Tibial nerve (tissue), 4 donors: ENCODE results near the gene CMTM6. TPM values are rescaled to one million over a fixed set of nuclear protein-coding genes. Genes with fewer than 3 reads are reported as not detected.

ENCODE experiments used
- DNase-seq, 2 donors: peaks; one replicate each; pipeline ENCODE4 v3.0.0-alpha.2; 2019; ENCODE audit warnings: low spot score in 2 of 2
- H3K27ac ChIP-seq, 4 donors: fragments of 200-600 bp; sonication (generic) in 3 of 4; one replicate each; pipeline ENCODE4 v1.5.1; 2017 to 2019; ENCODE audit warnings: mild to moderate bottlenecking in 1 of 4
- H3K27me3 ChIP-seq, 2 donors: fragments of 200-600 bp; sonication (generic) in 1 of 2; one replicate each; pipeline versions ENCODE4 v1.5.1 to v1.6.0; 2017 to 2019
- H3K36me3 ChIP-seq, 3 donors: fragments of 200-600 bp; sonication (generic); one replicate each; pipeline ENCODE4 v1.5.1; 2018 to 2019
- H3K4me1 ChIP-seq, 4 donors: fragments of 200-600 bp; sonication (generic) in 3 of 4; one replicate each; pipeline ENCODE4 v1.5.1; 2017 to 2019
- H3K4me3 ChIP-seq, 4 donors: fragments of 200-600 bp; sonication (generic) in 3 of 4; one replicate each; pipeline ENCODE4 v1.5.1; 2017 to 2019; ENCODE audit warnings: mild to moderate bottlenecking in 1 of 4, moderate library complexity in 1 of 4
- H3K9me3 ChIP-seq, 4 donors: fragments of 200-600 bp; sonication (generic) in 3 of 4; one replicate each; pipeline ENCODE4 v1.5.1; 2017 to 2019
- CTCF ChIP-seq, 5 experiments: fragments of 200-600 bp in 3 of 5; fragments of 450-650 bp in 2 of 5; sonication (generic) in 3 of 5; IDR thresholded peaks; one replicate each; pipeline ENCODE4 v1.5.1; 2016 to 2019; ENCODE audit warnings: antibody characterized with exemption in 5 of 5, mild to moderate bottlenecking in 3 of 5, moderate library complexity in 2 of 5
- EP300 ChIP-seq, 2 donors: sonication (generic); formaldehyde crosslinking; IDR thresholded peaks; one replicate each; pipeline ENCODE4 v1.6.1; 2017; ENCODE audit warnings: antibody characterized with exemption in 2 of 2, mild to moderate bottlenecking in 1 of 2
- POLR2A ChIP-seq, 2 donors: fragments of 450-650 bp; IDR thresholded peaks; one replicate each; pipeline ENCODE4 v1.6.1; 2017; ENCODE audit warnings: antibody characterized with exemption in 2 of 2, mild to moderate bottlenecking in 2 of 2, moderate library complexity in 2 of 2
- WGBS, 2 donors: methylation state at CpG; one replicate each; pipeline ENCODE4 v1.1.5; 2018; 5-methylcytosine and 5-hydroxymethylcytosine counted together
- total RNA-seq, 4 donors: library from RNA; depleted of rRNA; stranded (reverse); fragments of >200 nt; gene quantifications; one replicate each; pipeline ENCODE4 v1.1.0, GENCODE V29; 2016

The CMTM6 gene
- total RNA-seq, 4 donors from 2014 or later = 67.8 to 73.3 (median 70.6) TPM

- Histone ChIP-seq H3K27me3 (no peaks in the 10 kb centered on the region), H3K4me1 (peaks cover 0 to 11% (median 4%) of the 10 kb centered on the region in 4 donors), H3K27ac (no peak overlapping the region), H3K9me3 (no peaks in the 10 kb centered on the region), H3K36me3 (peaks cover 0 to 46% (median 4%) of the 10 kb centered on the region in 3 donors), H3K4me3 (no peak overlapping the region)
- no peak for TF ChIP-seq EP300 (IDR thresholded peaks at IDR 0.05)
- no peak for TF ChIP-seq POLR2A (IDR thresholded peaks at IDR 0.05)
- TF ChIP-seq CTCF (IDR thresholded peaks at IDR 0.05) = no peak
- WGBS, 2 donors = 83 to 88% methylated on average over 14 to 15 of the region's 15 CpGs
- DNase-seq = no peak
These were observed 46.8 kb downstream of the CMTM6 start for GRCh38 chr3:32455609-32456428.

- Histone ChIP-seq H3K27ac (no peak overlapping the region), H3K4me3 (no peak overlapping the region), H3K4me1 (peaks cover 0 to 9% (median 2%) of the 10 kb centered on the region in 4 donors), H3K36me3 (peaks cover 0 to 46% (median 4%) of the 10 kb centered on the region in 3 donors), H3K27me3 (no peaks in the 10 kb centered on the region), H3K9me3 (no peaks in the 10 kb centered on the region)
- WGBS, 2 donors = 78 to 90% methylated on average over 15 of the region's 15 CpGs
- DNase-seq = no peak
- TF ChIP-seq EP300 (IDR thresholded peaks at IDR 0.05) (no peak), POLR2A (IDR thresholded peaks at IDR 0.05) (no peak), CTCF (IDR thresholded peaks at IDR 0.05) (no peak)
These were observed 47.7 kb downstream of the CMTM6 start for GRCh38 chr3:32454731-32455608.

DNA sequence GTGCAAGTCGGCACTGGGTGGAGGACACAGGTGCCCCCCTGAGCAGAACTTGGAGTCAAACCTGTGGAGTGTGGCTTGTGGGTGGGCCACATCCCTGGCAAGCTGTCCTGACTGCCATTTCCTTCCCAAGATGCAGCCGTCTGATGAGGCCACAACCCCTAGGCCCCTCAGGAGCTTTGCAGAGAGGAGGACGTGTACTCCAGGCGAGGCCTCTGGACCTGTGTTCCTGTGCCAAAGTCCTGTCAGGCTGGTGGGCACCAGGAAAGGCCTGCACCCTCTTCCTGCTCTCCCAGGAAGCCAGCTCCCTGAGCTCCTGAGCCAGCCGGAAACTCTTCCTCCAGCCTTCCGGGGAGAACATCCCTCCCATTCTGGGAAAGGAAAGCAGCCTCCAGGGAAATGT lies 48.5 kb downstream of the CMTM6 start:
- H3K4me1 ChIP-seq = peaks cover 0 to 5% (median 0%) of the 10 kb centered on the region in 4 donors
- no peak overlapping the region for H3K4me3 ChIP-seq
- TF ChIP-seq EP300 (IDR thresholded peaks at IDR 0.05) (no peak), POLR2A (IDR thresholded peaks at IDR 0.05) (no peak), CTCF (IDR thresholded peaks at IDR 0.05) (no peak)
- DNase-seq = no peak
- WGBS, 2 donors = 86 to 91% methylated on average over 6 of the region's 6 CpGs
- H3K9me3 ChIP-seq = no peaks in the 10 kb centered on the region
- no peaks in the 10 kb centered on the region for H3K27me3 ChIP-seq
- no peak overlapping the region for H3K27ac ChIP-seq
- peaks cover 0 to 51% (median 4%) of the 10 kb centered on the region in 3 donors for H3K36me3 ChIP-seq

DNA sequence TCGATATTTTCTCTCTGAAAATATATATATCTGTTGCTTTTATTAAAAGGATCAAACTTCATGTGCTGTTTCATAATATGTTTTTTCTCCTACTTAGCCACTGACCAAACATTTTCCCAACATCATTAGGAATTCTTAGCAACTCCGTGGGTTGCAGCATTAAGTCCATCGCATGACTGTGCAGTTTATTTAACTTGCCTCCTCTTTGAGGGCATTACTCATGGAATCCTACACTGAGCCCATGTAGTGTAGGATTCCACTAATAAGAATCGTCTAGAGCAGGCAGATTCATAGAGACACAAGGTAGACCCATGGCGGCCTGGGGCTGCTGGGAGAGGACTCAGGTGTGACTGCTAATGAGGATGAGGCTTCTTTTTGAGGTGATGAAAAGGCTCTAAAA lies 49.3 kb downstream of the CMTM6 start:
- WGBS, 2 donors = 78 to 86% methylated on average over 5 of the region's 5 CpGs
- Histone ChIP-seq H3K27me3 (no peaks in the 10 kb centered on the region), H3K9me3 (no peaks in the 10 kb centered on the region), H3K36me3 (peaks cover 0 to 59% (median 4%) of the 10 kb centered on the region in 3 donors), H3K4me3 (no peak overlapping the region), H3K27ac (no peak overlapping the region), H3K4me1 (peaks cover 0 to 2% (median 0%) of the 10 kb centered on the region in 4 donors)
- DNase-seq = no peak
- TF ChIP-seq EP300 (IDR thresholded peaks at IDR 0.05) (no peak), POLR2A (IDR thresholded peaks at IDR 0.05) (no peak), CTCF (IDR thresholded peaks at IDR 0.05) (no peak)
